ENCODE results near the gene CBS. TPM values are rescaled to one million over a fixed set of nuclear protein-coding genes. Genes with fewer than 3 reads are reported as not detected.
A peak's percentile ranks its signal among the peaks of the same experiment; 100 is the strongest.
"Not testable (repeated sequence)": the region's sequence is repeated elsewhere in the genome, so short reads cannot be mapped to it uniquely, and the experiment has no call there.

The CBS gene
- total RNA-seq, result 100 to 1,000 TPM; 113 to 117 TPM

DNA sequence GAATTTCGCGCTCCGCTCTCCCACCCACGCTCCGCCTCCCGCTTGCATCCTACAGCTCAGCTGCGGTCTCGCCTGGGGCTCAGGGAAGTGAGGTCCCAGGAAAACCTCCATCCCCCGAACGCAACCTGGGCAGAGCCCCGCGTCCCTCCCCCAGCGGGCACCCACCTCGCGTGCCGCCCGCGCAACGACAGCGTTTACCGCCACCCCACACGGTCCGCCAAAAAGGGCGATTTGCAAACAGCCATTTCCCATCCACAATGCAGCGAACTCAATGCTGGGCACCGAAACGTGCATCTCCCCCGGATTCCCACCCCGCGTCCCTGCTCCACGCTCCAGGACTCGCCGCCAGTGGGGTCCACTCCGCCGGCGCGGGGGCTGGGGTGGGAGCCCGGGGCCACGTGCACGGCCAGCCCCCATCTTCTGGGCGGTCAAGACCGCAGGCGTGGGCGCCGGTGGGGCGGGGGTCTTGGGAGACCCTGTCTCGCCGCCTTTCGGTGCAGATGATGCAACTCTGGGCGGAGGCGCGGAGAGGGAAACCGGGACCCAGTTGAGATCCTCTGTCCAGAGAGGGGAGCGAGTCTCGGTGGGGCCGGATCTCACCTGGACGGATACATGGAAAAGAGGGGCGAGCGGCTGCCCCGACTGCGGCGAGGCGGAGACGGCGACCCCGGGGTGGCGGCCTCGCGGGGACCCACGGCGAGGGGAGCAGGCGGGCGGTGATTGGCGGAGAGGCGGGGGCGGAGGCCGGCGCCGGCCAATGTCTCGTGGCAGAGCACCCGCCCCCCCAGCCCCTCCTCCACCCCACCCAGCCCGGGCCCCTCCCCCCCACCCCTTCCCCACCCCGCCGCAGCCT, at the start of gene CBS:
CBS (minus strand) TSS at position 666 of the 853 bp plus-strand sequence. CDS start 3,642 bp downstream, outside the sequence.
- H3K36me3 Mint-ChIP-seq (ENCODE audit: low read depth); H3K27ac Mint-ChIP-seq; CTCF ChIA-PET; intact Hi-C loops (cut with micrococcal nuclease); H3K4me1 Mint-ChIP-seq (ENCODE audit: low read depth); H3K9me3 Mint-ChIP-seq; H3K4me3 Mint-ChIP-seq; H3K27me3 Mint-ChIP-seq (ENCODE audit: low read depth); DNase-seq: not testable (repeated sequence)

GRCh38 chr21:43115956-43116355, 40.3 kb upstream of the CBS start:
- H3K9me3 Mint-ChIP-seq; H3K27ac Mint-ChIP-seq; DNase-seq; H3K36me3 Mint-ChIP-seq (ENCODE audit: low read depth); H3K4me1 Mint-ChIP-seq (ENCODE audit: low read depth); intact Hi-C loops (cut with micrococcal nuclease); H3K4me3 Mint-ChIP-seq; H3K27me3 Mint-ChIP-seq (ENCODE audit: low read depth); CTCF ChIA-PET: not testable (repeated sequence)

- intact Hi-C loops (cut with micrococcal nuclease); H3K4me1 Mint-ChIP-seq (ENCODE audit: low read depth); DNase-seq; H3K27me3 Mint-ChIP-seq (ENCODE audit: low read depth); CTCF ChIA-PET; H3K4me3 Mint-ChIP-seq; H3K27ac Mint-ChIP-seq; H3K36me3 Mint-ChIP-seq (ENCODE audit: low read depth); H3K9me3 Mint-ChIP-seq: not testable (repeated sequence)
These were observed 38.8 kb upstream of the CBS start for GRCh38 chr21:43114483-43114882.

- H3K27ac Mint-ChIP-seq; H3K4me1 Mint-ChIP-seq (ENCODE audit: low read depth); CTCF ChIA-PET; H3K27me3 Mint-ChIP-seq (ENCODE audit: low read depth); H3K36me3 Mint-ChIP-seq (ENCODE audit: low read depth); intact Hi-C loops (cut with micrococcal nuclease); H3K9me3 Mint-ChIP-seq; H3K4me3 Mint-ChIP-seq; DNase-seq: not testable (repeated sequence)
These were observed 33.4 kb upstream of the CBS start for GRCh38 chr21:43109006-43109405.

- H3K27ac Mint-ChIP-seq; H3K4me3 Mint-ChIP-seq; DNase-seq; H3K4me1 Mint-ChIP-seq (ENCODE audit: low read depth); H3K36me3 Mint-ChIP-seq (ENCODE audit: low read depth); intact Hi-C loops (cut with micrococcal nuclease); CTCF ChIA-PET; H3K27me3 Mint-ChIP-seq (ENCODE audit: low read depth); H3K9me3 Mint-ChIP-seq: not testable (repeated sequence)
These were observed 32.5 kb upstream of the CBS start for GRCh38 chr21:43108177-43108576.

GRCh38 chr21:43107794-43108137, 32.1 kb upstream of the CBS start:
- intact Hi-C loops (cut with micrococcal nuclease); H3K4me1 Mint-ChIP-seq (ENCODE audit: low read depth); H3K27ac Mint-ChIP-seq; CTCF ChIA-PET; DNase-seq; H3K27me3 Mint-ChIP-seq (ENCODE audit: low read depth); H3K9me3 Mint-ChIP-seq; H3K4me3 Mint-ChIP-seq; H3K36me3 Mint-ChIP-seq (ENCODE audit: low read depth): not testable (repeated sequence)

DNA sequence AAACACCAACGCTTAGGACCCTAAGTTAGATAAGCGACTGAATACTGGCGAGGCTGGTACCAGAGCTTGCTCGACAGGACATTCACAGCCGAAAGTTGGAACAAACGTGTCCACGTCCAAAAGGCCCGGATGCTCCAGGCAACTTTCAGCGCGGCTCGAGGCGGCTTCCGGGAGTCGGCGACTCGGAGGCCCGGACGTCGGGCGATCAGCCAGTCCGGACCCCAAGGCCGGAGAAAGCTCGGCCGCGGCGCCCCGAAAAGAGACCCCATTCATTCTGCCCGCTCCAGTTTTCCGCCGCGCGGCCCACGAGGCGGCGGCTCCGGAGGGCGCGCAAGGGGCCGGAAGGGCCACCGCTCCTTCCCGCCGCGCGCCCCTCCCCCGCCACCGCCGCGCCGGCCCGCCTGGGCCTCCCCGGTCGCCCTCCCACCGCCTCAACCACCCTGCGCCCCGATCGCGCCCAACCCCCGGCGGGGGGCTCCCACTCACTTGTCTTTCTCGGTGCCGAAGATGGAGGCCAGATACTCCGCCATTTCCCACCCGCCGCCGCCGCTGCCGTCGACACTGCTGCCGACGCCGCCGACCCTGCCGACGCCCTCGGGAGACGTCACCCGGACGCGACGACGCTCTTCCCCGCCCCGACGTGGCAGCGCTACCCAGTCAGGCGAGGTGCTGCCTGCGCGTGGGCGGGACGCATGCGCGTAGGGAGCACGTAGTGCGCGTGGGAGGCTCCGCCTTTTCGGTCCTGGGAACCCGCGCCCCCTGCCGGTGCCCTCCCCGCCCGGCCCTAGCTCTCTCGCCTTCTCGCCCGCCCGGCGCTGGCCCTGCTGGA, 31.5 kb upstream of the CBS start, which contains the start of gene U2AF1:
U2AF1 (minus strand) TSS at position 606 of the 829 bp plus-strand sequence; CDS start at position 530, 76 bp downstream.
- peak within 1 kb of the TSS; percentile 56 for H3K4me3 Mint-ChIP-seq
- H3K27me3 Mint-ChIP-seq (ENCODE audit: low read depth); H3K9me3 Mint-ChIP-seq; H3K27ac Mint-ChIP-seq; H3K4me1 Mint-ChIP-seq (ENCODE audit: low read depth); intact Hi-C loops (cut with micrococcal nuclease); CTCF ChIA-PET; H3K36me3 Mint-ChIP-seq (ENCODE audit: low read depth): not testable (repeated sequence)
- DNase-seq, result peak; percentile 83

GRCh38 chr21:43104642-43105041, 29.0 kb upstream of the CBS start:
- CTCF ChIA-PET; H3K36me3 Mint-ChIP-seq (ENCODE audit: low read depth); H3K27ac Mint-ChIP-seq; H3K27me3 Mint-ChIP-seq (ENCODE audit: low read depth); H3K9me3 Mint-ChIP-seq; intact Hi-C loops (cut with micrococcal nuclease); DNase-seq; H3K4me1 Mint-ChIP-seq (ENCODE audit: low read depth); H3K4me3 Mint-ChIP-seq: not testable (repeated sequence)

- H3K27ac Mint-ChIP-seq; H3K36me3 Mint-ChIP-seq (ENCODE audit: low read depth); CTCF ChIA-PET; H3K4me1 Mint-ChIP-seq (ENCODE audit: low read depth); H3K9me3 Mint-ChIP-seq; H3K27me3 Mint-ChIP-seq (ENCODE audit: low read depth); H3K4me3 Mint-ChIP-seq; intact Hi-C loops (cut with micrococcal nuclease); DNase-seq: not testable (repeated sequence)
These were observed 26.6 kb upstream of the CBS start for GRCh38 chr21:43102281-43102680.

DNA sequence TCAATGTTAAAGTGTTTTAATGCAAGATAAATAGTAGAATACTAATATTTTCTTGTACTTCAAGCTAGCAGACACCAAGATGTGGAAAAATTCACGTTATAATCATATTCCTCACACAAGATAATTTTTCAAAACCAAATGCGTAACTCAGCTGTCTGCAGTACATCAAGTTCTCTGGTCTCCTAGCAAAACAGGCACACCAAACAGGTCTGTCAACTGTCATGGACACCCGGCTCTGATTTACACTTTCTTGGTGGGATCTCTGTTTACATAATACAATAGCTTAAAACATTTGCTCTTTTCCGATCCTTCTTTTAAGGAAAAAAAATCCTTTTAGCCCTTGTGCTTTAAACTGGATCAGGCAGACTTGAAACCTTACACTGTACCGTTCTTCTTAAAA, 26.0 kb upstream of the CBS start:
- H3K9me3 Mint-ChIP-seq; H3K4me1 Mint-ChIP-seq (ENCODE audit: low read depth); CTCF ChIA-PET; H3K4me3 Mint-ChIP-seq; H3K27ac Mint-ChIP-seq; DNase-seq; intact Hi-C loops (cut with micrococcal nuclease); H3K36me3 Mint-ChIP-seq (ENCODE audit: low read depth); H3K27me3 Mint-ChIP-seq (ENCODE audit: low read depth): not testable (repeated sequence)

DNA sequence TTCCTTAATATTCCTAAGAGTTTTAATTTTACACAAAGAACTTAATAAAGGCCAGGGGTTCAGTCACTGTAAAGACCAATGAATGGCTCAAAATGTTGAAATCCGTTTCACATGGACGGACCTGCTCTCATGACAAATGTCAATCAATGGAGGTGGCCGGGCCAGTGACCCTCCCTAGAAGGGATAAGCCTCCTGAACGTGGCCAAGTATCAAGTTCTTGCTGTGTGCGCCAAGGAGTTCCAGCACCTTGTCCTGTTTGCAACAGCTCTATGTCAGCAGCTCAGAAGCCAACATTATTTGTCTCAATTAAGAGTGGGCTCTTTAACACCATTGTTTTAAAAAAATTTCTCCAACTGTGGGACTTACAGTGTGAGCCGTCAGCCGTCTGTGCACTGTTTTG, 25.4 kb upstream of the CBS start:
- H3K9me3 Mint-ChIP-seq; H3K4me1 Mint-ChIP-seq (ENCODE audit: low read depth); CTCF ChIA-PET; DNase-seq; H3K27me3 Mint-ChIP-seq (ENCODE audit: low read depth); H3K36me3 Mint-ChIP-seq (ENCODE audit: low read depth); H3K27ac Mint-ChIP-seq; intact Hi-C loops (cut with micrococcal nuclease); H3K4me3 Mint-ChIP-seq: not testable (repeated sequence)

GRCh38 chr21:43091979-43092614, 16.5 kb upstream of the CBS start:
- H3K9me3 Mint-ChIP-seq; DNase-seq; H3K27ac Mint-ChIP-seq; CTCF ChIA-PET; H3K36me3 Mint-ChIP-seq (ENCODE audit: low read depth); H3K4me1 Mint-ChIP-seq (ENCODE audit: low read depth); H3K4me3 Mint-ChIP-seq; intact Hi-C loops (cut with micrococcal nuclease); H3K27me3 Mint-ChIP-seq (ENCODE audit: low read depth): not testable (repeated sequence)
